Lung microvascular endothelial cell (primary cell): ENCODE results near the gene SAP30L. TPM values are rescaled to one million over a fixed set of nuclear protein-coding genes. Genes with fewer than 3 reads are reported as not detected.

Source experiments
- DNase-seq, 2 donors: peaks; one replicate each; pipeline versions ENCODE4 v3.0.0 to v3.0.0-alpha.2; 2010; ENCODE audit warnings: low read depth in 2 of 2
- total RNA-seq: library from RNA; depleted of rRNA; stranded (reverse); fragments of >200 nt; gene quantifications from 2 replicates; pipeline ENCODE4 v1.2.1, GENCODE V29; 2014

SAP30L gene
- total RNA-seq, 1 donor from 2014 or later: 22.2 TPM

DNA sequence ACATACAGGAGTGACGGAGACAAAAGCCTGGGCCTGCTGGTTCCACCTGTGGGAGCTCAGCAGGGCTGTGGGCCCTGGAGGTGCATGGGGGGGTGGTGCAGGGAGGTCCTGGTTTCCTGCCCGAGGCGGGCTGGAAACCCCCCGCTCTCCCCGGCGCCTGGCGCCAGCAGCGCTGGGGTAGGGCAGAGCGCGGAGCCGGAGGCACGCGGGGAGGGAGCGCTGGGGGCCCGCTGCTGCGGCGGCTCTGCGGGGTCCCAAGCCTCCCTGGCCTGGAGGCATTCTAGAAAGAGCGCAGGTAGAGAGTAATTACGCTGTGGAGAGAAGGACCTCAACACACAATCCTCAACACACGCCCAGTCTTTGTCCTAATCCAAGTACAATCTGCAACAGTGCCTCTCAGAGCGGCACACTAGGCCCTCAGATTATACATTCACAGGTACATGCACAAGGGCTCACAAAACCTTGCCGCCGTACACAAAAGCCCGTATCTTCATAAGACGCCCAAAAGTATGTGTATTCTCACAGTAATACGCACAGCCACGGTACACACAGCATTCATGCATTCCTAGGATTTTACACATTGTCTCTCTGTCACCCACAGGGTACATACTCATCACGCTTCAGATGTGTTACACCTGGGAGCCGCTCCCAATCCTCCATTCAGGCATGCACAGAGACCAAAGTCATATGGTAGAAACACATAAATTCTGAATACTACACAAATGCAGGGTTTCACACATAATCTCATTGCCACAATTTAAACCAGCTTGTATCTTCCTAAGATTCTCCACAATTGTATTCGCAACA, 34.4 kb downstream of the SAP30L start:
- no peak for DNase-seq

DNA sequence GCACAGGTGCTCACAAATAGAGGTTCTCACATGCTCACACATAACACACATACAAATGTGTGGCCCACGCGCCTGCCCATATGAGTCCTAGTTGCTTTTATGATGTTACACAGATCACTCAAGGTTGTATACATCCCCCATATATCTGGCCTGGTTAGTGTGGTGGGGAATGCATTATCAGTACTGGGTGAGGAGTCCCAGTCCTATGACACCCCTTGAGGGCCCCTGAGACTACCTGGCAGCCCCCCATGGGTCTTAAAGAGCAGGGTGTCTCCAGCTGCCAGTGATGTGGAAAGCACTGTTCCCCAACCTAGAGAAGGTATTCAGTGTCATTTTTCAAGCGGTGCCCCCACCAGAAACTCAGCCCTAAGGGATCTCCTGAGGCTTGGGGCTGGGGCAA, 35.0 kb downstream of the SAP30L start:
- DNase-seq: no peak

GRCh38 chr5:154481584-154482381, 36.0 kb downstream of the SAP30L start:
- DNase-seq: no peak

GRCh38 chr5:154482528-154483449, 37.0 kb downstream of the SAP30L start:
- no peak for DNase-seq

DNA sequence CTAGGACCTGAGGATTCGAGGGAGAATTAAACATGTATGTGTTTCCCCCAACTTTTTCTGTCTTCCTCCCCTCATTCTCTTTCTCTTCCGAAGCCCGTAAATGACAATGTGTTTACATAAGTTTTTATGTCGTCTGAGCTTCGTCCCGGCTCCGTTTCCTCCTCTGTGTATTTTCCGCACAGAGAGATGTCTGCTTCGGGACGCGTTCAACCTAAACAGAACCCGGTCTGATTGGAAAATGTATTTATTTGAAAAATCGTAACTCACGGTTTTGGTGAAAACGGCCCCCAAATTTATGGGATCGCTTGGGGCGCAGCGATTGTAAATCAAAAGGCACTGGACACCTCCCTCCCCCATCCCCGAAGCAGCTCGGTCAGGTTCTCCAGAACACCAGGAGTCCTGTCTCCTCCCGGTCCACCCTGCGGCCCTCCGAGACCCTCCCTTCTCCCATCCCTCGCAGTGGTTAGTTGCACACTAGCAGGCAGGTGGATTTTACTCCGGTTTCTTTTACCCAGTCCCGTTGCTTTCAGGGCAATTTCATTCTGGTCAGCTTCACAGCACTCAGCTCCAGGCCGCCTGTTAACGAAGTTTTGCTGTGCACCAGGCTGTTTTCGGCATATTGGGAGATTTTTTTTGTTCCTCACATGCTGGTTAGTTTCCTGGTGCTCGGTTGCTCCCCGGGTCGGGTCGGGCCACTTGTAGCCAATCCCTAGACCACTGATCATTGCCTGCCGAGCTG, 38.0 kb downstream of the SAP30L start:
- DNase-seq: no peak

DNA sequence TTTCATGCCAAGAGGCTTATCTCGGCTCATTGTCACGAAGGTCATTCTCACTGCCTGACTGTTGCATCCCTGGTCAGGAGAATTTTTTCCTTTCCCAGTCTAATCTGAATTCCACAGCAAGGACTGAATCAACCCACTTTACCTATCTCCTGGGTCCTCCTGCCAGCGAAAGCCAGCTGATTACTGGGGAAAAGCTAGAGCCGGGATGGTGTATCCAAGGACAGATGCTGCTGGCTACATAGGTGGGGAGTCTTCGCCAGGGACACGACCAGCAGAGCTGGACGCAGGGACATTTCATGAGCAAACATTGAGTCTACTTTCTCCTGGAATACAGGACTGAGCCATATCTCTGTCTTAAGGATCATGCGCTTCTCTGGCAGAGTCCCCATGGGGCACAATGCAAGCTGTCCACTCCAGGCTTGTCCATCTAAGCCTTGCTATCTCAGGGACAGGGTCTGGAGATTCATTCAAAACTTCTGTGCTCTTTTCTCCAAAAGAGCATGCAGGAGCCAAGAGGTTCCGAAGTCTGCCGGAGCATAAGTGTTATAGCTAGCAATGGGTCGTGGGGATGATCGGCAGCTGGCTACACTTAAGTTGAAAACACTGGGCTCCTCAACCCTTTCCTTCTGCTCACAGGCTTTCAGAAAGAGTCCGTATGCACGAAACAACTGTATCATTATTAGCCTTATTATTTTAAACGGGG, 38.7 kb downstream of the SAP30L start:
- DNase-seq: no peak

DNA sequence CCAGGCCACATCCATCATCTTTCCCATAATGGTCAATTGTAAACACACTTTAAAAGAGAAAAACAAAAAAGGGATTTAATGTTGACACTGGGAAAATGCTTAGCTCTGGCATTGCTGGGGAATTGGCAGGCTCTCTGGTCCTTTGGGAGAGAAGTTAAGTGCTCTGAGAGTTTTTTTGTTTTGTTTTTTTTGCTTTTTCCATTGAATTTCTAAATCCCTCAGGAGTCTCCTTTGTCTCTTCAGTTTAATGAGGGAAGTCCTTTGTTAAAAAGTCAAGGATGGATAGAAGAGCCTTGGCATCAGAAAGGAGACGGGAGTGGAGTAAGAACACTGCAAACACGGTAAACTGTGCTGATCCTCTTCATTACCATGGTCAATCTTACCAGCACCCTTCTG, 39.3 kb downstream of the SAP30L start:
- no peak for DNase-seq

DNA sequence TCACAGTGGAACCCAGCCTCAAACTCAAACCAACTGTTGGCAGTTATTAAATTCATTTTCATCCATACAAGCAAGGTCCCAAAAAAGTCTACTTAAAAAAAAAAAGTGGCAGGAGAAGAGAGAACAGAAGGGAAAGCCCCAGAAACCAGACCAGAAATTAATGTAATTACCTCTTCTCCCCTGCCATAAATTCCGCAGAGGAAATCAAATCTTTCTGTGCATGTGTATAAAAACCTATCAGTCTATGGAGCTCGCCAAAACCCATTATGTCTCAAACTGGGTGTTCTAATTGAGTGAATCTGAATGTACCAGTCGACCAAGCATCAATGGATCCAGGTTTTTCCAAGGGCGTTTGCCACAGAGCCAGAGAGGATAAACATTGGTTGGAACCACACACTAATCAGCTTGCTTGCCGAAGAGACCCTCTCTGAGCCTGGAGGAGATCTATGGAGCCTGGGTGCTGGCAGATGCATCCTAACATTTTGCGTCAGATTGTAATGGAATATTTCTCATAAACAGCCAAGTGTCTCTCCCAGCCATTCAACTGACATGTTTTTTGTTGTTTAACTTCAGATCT, 40.1 kb downstream of the SAP30L start:
- no peak for DNase-seq

- DNase-seq: no peak
Measured at GRCh38 chr5:154486427-154486866, 40.6 kb downstream of the SAP30L start.

DNA sequence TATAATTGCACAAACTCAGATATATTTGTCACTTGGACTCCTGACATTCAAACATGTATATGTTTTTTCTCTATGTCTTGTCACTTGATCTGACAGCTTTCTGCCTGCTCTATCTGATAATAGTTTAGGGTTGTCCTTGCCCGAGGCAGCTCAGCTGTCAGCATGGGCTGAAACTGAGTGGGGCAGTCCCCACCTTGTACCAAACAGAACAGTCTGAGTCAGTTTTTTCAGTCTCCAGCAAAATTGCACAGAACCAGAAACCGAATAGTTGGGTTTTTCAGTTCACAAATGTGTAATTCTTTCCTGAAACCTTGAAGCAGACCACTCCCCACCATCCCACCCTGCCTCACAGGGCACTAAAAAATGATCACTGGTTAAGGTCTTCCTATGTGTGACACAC, 41.7 kb downstream of the SAP30L start:
- no peak for DNase-seq

DNA sequence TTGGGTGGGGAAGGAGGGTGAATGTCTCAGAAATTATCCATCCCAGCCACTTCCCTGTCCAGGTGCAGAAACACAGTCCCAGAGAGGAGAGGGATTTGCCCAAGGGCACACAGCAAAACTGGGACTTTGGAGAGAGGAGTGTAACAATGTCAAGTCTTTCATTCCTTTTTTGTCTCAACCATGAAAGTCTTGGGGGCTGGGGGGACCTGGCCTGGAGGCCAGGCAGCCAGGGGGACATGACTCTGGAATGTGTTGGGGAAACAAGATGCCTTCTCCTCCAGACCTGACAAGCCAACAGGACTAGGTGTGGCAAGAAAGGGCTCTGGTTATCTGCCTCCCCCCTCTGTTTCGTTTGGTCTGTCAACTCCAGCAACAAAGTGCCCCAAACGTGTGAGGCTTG, 46.1 kb downstream of the SAP30L start:
- no peak for DNase-seq

DNA sequence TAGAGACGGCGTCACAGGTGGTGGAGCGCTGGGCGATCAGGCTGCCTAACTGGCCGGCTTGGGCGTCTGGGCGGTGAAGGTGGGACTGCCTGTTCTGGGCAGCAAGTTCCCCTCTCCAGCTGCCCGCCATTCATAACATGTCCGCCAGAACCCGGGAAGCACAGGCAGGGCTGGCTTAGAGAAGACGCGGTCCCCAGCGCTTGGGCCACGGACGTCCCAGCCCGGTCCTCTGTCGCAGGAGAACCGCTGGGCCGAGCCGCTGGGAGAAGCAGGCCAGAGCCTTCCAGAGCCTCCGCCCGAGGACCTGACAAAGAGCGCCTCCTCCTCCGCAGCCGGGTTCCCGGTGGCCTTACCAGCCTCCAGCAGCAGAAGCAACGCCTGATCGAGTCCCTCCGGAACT, 47.5 kb downstream of the SAP30L start:
- DNase-seq: no peak

GRCh38 chr5:154494036-154494435, 48.2 kb downstream of the SAP30L start:
- DNase-seq: no peak

DNA sequence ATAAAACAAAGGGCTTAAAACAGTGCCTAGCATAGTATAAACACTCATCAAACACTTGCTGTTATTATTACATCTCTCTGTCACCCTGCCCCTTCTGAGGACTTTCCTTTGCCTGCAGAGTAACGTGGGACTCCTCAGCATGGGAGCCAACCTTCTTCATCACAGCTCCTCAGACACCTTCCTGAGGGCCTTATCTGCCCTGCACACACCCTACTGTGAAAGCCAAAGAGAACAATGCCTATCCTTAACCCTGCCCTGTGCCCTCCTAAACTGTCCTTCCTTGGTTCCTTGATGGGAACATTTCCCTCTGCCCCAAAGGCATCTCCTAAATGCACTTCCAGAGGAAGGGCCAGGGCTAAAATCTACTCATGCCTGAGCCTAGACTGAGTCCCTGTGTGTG, 52.8 kb downstream of the SAP30L start:
- no peak for DNase-seq

DNA sequence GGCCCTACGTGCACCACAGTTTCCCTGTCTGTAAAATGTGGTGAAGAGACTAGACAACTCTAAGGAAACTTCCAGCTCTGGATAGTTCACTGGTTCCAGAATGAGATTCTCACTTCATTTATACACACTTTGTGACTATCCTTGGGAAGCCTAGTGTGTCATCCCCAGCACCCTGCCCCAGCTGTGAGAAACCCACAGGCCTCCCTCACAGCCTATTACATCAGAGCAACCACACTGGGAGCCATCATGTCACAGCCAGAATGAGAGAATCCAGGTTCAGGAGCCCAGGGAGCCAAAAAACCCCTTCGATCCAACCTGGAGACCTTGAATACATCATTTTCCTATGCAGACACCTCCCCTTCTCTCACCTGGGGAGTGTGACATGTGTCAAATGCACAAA, 53.2 kb downstream of the SAP30L start:
- no peak for DNase-seq

- no peak for DNase-seq
Measured at GRCh38 chr5:154501566-154501965, 55.8 kb downstream of the SAP30L start.

- DNase-seq: no peak
Measured at GRCh38 chr5:154502180-154502579, 56.4 kb downstream of the SAP30L start.

DNA sequence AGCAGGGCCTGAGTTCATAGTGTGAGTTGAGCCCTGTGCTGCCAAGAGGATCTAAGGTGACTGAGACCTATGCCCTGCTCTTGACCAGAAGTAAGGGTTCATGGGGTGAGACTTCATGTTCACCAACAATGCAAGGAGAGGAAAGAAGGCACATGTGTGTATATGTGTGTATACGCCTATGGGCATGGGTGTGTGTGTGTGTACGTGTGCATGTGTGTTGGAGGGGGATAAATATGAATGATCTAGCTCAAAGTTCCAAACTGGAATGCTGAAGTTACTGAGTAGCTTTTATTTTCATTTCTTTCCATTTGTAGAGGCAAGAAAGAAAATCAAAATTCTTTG, 57.9 kb downstream of the SAP30L start:
- no peak for DNase-seq

GRCh38 chr5:154505567-154505966, 59.8 kb downstream of the SAP30L start:
- DNase-seq: no peak

DNA sequence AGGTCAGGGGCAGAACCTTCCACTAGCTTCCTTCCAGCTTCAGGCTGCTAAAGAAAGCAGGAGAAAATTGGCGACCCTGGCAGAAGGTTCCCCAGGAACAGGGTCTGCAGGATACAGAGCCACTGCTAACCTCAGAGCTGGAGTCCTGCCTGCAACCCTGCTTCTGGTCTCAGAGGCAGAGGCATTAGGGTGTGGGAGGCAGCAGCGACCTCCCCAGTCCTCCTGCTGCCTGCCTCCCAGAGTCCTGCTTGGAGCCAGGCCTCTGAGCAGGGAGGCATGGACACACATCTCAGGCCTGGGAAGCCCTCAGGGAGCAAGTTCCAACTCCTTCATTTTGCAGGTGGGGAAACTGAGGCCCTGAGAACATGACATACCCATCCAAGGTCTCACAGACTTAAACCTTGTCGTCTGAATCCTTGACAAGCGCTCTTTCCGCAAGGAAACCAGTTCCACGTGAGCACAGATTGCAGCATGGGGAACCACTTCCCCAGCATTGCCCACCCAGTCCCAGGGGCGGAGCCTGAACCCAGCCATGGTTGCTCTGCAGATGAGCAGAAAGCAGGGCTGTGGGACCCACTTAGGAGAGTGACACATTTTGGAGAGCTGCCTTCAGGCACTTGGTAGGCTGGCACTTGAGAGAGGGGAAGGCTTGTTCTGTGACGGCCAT, 60.4 kb downstream of the SAP30L start:
- no peak for DNase-seq
